ENCODE results near the gene NATD1.

Gene NATD1

DNA sequence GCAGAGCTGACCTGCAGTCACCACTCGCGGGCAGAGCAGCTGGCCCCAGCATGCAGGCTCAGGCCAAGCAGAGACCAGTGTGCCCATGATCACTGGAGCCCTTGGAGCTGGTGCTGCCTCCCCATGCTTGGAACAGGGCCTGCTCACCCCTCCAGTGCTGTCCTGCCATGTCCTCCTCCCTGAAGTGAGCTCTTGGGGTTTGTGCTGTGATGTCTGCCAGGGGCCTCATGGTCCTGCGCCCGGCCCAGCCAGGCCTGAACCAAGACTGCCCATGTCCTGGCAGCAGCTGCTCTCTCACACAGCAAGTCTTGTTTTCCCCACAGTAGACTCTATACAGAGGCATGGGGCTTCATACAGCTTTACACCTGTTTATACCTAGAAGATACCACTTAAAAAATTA is 63.8 kb downstream of the NATD1 start:
- no peak for DNase-seq
